MM.1S (cell line): ENCODE results near the gene EPB41L2.

Experiments used
- DNase-seq: peaks from one replicate; pipeline ENCODE4 v3.0.0-alpha.2; 2015
- H2AFZ ChIP-seq: fragments of 300-600 bp; sonication (generic); 2 replicates; pipeline ENCODE4 v1.6.0; 2016; ENCODE audit warnings: antibody characterized with exemption, low read length
- H3F3A ChIP-seq: fragments of 300-600 bp; sonication (generic); 2 replicates; pipeline ENCODE4 v1.6.1; 2016; ENCODE audit warnings: mild to moderate bottlenecking, antibody characterized with exemption, low read length, moderate library complexity, mixed read lengths; ENCODE audit not compliant: insufficient read depth
- H3K27ac ChIP-seq: fragments of 300-600 bp; sonication (generic); 2 replicates; pipeline ENCODE4 v1.5.1; 2016; ENCODE audit warnings: mild to moderate bottlenecking, low read length
- H3K27me3 ChIP-seq: fragments of 300-600 bp; sonication (generic); replicated peaks from 2 replicates; pipeline ENCODE4 v1.6.0; 2016; ENCODE audit warnings: low read length; ENCODE audit not compliant: insufficient read depth
- H3K36me3 ChIP-seq: fragments of 300-600 bp; sonication (generic); replicated peaks from 2 replicates; pipeline ENCODE4 v1.6.1; 2016; ENCODE audit warnings: mild to moderate bottlenecking, low read length, mixed read lengths; ENCODE audit not compliant: insufficient read depth
- H3K4me1 ChIP-seq: fragments of 300-600 bp; sonication (generic); 2 replicates; pipeline ENCODE4 v1.6.1; 2016; ENCODE audit warnings: low read length, mixed read lengths
- H3K4me2 ChIP-seq: fragments of 300-600 bp; sonication (generic); 2 replicates; pipeline ENCODE4 v1.6.0; 2016; ENCODE audit warnings: low read depth, low read length
- H3K4me3 ChIP-seq: fragments of 300-600 bp; sonication (generic); 2 replicates; pipeline ENCODE4 v1.5.1; 2016; ENCODE audit warnings: low read length, mixed read lengths
- H3K79me2 ChIP-seq: fragments of 300-600 bp; sonication (generic); 2 replicates; pipeline ENCODE4 v1.6.1; 2016; ENCODE audit warnings: mixed run types, low read length, mixed read lengths
- H3K9ac ChIP-seq: fragments of 300-600 bp; sonication (generic); 2 replicates; pipeline ENCODE4 v1.6.1; 2016; ENCODE audit warnings: low read length, mixed read lengths
- H3K9me2 ChIP-seq: fragments of 300-600 bp; sonication (generic); replicated peaks from 2 replicates; pipeline ENCODE4 v1.6.1; 2016; ENCODE audit warnings: mild to moderate bottlenecking, low read length, mixed read lengths; ENCODE audit not compliant: insufficient read depth
- H3K9me3 ChIP-seq: fragments of 300-600 bp; sonication (generic); replicated peaks from 2 replicates; pipeline ENCODE4 v1.6.1; 2016; ENCODE audit warnings: mild to moderate bottlenecking, low read length, mixed read lengths; ENCODE audit not compliant: insufficient read depth
- H4K20me1 ChIP-seq: fragments of 300-600 bp; sonication (generic); 2 replicates; pipeline ENCODE4 v1.6.1; 2016; ENCODE audit warnings: mild to moderate bottlenecking, low read length, moderate library complexity, mixed read lengths; ENCODE audit not compliant: insufficient read depth
- CTCF ChIP-seq: fragments of 300-600 bp; sonication (generic); IDR thresholded peaks from 2 replicates; pipeline ENCODE4 v1.5.1; 2016; ENCODE audit warnings: antibody characterized with exemption, low read length, mixed read lengths
- EZH2 ChIP-seq: fragments of 300-600 bp; sonication (generic); optimal IDR thresholded peaks from 2 replicates; pipeline ENCODE3; 2017; ENCODE audit warnings: low read depth, mild to moderate bottlenecking, antibody characterized with exemption, low read length, mixed read lengths
- EZH2phosphoT487 ChIP-seq: fragments of 300-600 bp; sonication (generic); IDR thresholded peaks from 2 replicates; pipeline ENCODE4 v1.6.1; 2018; ENCODE audit warnings: antibody characterized with exemption, low read length

The EPB41L2 gene

GRCh38 chr6:130908958-130909357, 154.1 kb downstream of the EPB41L2 start:
- Histone ChIP-seq H3K27ac (no peak overlapping the region), H3K9me2 (no peaks in the 10 kb centered on the region), H3F3A (no peaks in the 10 kb centered on the region), H3K4me2 (no peak overlapping the region), H2AFZ (no peak overlapping the region), H3K4me1 (no peaks in the 10 kb centered on the region), H4K20me1 (no peaks in the 10 kb centered on the region), H3K9ac (no peak overlapping the region), H3K27me3 (no peaks in the 10 kb centered on the region), H3K4me3 (no peak overlapping the region), H3K36me3 (no peaks in the 10 kb centered on the region), H3K79me2 (no peaks in the 10 kb centered on the region), H3K9me3 (no peaks in the 10 kb centered on the region)
- TF ChIP-seq CTCF (no peak), EZH2 (no peak), EZH2phosphoT487 (no peak)
- DNase-seq: no peak

- no peaks in the 10 kb centered on the region for H3K79me2 ChIP-seq
- no peaks in the 10 kb centered on the region for H3K4me1 ChIP-seq
- no peaks in the 10 kb centered on the region for H3F3A ChIP-seq
- H3K9me3 ChIP-seq: no peaks in the 10 kb centered on the region
- no peak for DNase-seq
- H4K20me1 ChIP-seq: no peaks in the 10 kb centered on the region
- H3K9ac ChIP-seq: no peak overlapping the region
- no peak overlapping the region for H2AFZ ChIP-seq
- H3K27ac ChIP-seq: no peak overlapping the region
- no peak overlapping the region for H3K4me3 ChIP-seq
- TF ChIP-seq EZH2phosphoT487 (no peak), CTCF (no peak), EZH2 (no peak)
- H3K4me2 ChIP-seq: no peak overlapping the region
- no peaks in the 10 kb centered on the region for H3K36me3 ChIP-seq
- no peaks in the 10 kb centered on the region for H3K27me3 ChIP-seq
- H3K9me2 ChIP-seq: no peaks in the 10 kb centered on the region
Observed at GRCh38 chr6:130908188-130908587, 154.9 kb downstream of the EPB41L2 start.

DNA sequence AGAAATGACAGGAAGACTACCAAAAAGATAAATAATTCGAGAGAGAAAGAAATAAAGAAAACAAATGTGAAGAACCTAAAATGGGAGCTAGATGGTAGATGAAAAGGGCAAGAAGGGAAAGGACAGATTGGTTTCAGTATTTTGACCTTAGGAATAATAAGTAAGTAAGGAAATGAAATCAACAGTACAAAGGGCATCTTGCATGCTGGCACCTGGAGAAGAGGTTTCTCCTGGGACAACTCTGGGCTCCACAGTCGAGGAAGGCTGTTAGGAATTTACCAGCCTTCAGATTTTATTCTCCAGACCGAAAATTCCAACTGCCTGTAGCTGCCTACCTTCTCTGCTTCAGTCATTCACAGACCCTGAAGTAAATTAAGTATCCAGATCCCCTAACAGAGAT, 155.4 kb downstream of the EPB41L2 start:
- no peaks in the 10 kb centered on the region for H4K20me1 ChIP-seq
- no peaks in the 10 kb centered on the region for H3K9me2 ChIP-seq
- TF ChIP-seq EZH2phosphoT487 (no peak), EZH2 (no peak), CTCF (no peak)
- no peak for DNase-seq
- no peak overlapping the region for H3K9ac ChIP-seq
- no peaks in the 10 kb centered on the region for H3K4me1 ChIP-seq
- H3K27me3 ChIP-seq: no peaks in the 10 kb centered on the region
- H3K36me3 ChIP-seq: no peaks in the 10 kb centered on the region
- H3K4me2 ChIP-seq: no peak overlapping the region
- no peaks in the 10 kb centered on the region for H3K79me2 ChIP-seq
- H3F3A ChIP-seq: no peaks in the 10 kb centered on the region
- no peaks in the 10 kb centered on the region for H3K9me3 ChIP-seq
- H3K27ac ChIP-seq: no peak overlapping the region
- no peak overlapping the region for H2AFZ ChIP-seq
- H3K4me3 ChIP-seq: no peak overlapping the region
